HepG2 (cell line): ENCODE results near the gene ETFB. TPM values are rescaled to one million over a fixed set of nuclear protein-coding genes. Genes with fewer than 3 reads are reported as not detected.

ENCODE experiments used
- AHR ChIP-seq: IDR thresholded peaks from 2 replicates; pipeline ENCODE4 v1.6.1; 2018; ENCODE audit warnings: missing genetic modification reagents, missing compliant biosample characterization
- AKAP8 ChIP-seq: sonication (generic); formaldehyde crosslinking; IDR thresholded peaks from 2 replicates; pipeline ENCODE4 v1.5.1; 2020; ENCODE audit warnings: mild to moderate bottlenecking, missing genetic modification reagents
- FOSL2 ChIP-seq: sonication (generic); formaldehyde crosslinking; IDR thresholded peaks from 2 replicates; pipeline ENCODE4 v1.4.0; 2020; ENCODE audit warnings: missing genetic modification reagents
- FOXM1 ChIP-seq: sonication (generic); formaldehyde crosslinking; IDR thresholded peaks from 2 replicates; pipeline ENCODE4 v1.5.0; 2020; ENCODE audit warnings: missing genetic modification reagents
- HMG20B ChIP-seq: conservative IDR thresholded peaks from 2 replicates; pipeline ENCODE4 v1.6.1; 2016; ENCODE audit warnings: missing genetic modification reagents, missing compliant biosample characterization
- HNF4A ChIP-seq: sonication (generic); formaldehyde crosslinking; IDR thresholded peaks from 2 replicates; pipeline ENCODE4 v1.4.0; 2020; ENCODE audit warnings: missing genetic modification reagents
- JUNB ChIP-seq: sonication (generic); formaldehyde crosslinking; IDR thresholded peaks from 2 replicates; pipeline ENCODE4 v1.8.0; 2022; ENCODE audit warnings: missing genetic modification reagents, mild to moderate bottlenecking, borderline replicate concordance
- KDM5A ChIP-seq: fragments of 200-600 bp; sonication (generic); IDR thresholded peaks from 2 replicates; pipeline ENCODE4 v1.7.0; 2018; ENCODE audit warnings: antibody characterized with exemption, mild to moderate bottlenecking, low read length, borderline replicate concordance
- MED13 ChIP-seq: sonication (generic); formaldehyde crosslinking; IDR thresholded peaks from 2 replicates; pipeline ENCODE4 v1.5.0; 2020; ENCODE audit warnings: missing genetic modification reagents
- MIER3 ChIP-seq: IDR thresholded peaks from 2 replicates; pipeline ENCODE4 v1.6.1; 2016; ENCODE audit warnings: missing compliant biosample characterization, borderline replicate concordance
- NBN ChIP-seq: fragments of 450-650 bp; conservative IDR thresholded peaks from 2 replicates; pipeline ENCODE4 v1.6.1; 2017
- RARG ChIP-seq: sonication (generic); formaldehyde crosslinking; IDR thresholded peaks from 2 replicates; pipeline ENCODE4 v1.4.0; 2020; ENCODE audit warnings: low read depth, mild to moderate bottlenecking, missing genetic modification reagents
- SALL2 ChIP-seq: sonication (generic); formaldehyde crosslinking; IDR thresholded peaks from 2 replicates; pipeline ENCODE4 v1.8.1; 2023; ENCODE audit warnings: mild to moderate bottlenecking, missing genetic modification reagents, inconsistent platforms
- SATB2 ChIP-seq: sonication (generic); formaldehyde crosslinking; IDR thresholded peaks from 2 replicates; pipeline ENCODE4 v1.5.0; 2020; ENCODE audit warnings: missing genetic modification reagents
- SP2 ChIP-seq: sonication (generic); formaldehyde crosslinking; IDR thresholded peaks from 2 replicates; pipeline ENCODE4 v1.5.1; 2020; ENCODE audit warnings: mild to moderate bottlenecking, missing genetic modification reagents
- SP5 ChIP-seq: IDR thresholded peaks from 2 replicates; pipeline ENCODE4 v1.6.1; 2016; ENCODE audit warnings: low read depth, borderline replicate concordance
- SRSF1 ChIP-seq: fragments of 200-400 bp; formaldehyde crosslinking; optimal IDR thresholded peaks from 2 replicates; pipeline ENCODE3; 2017; ENCODE audit warnings: mild to moderate bottlenecking, low read depth, low read length, moderate library complexity
- ZBTB38 ChIP-seq: sonication (generic); formaldehyde crosslinking; IDR thresholded peaks from 2 replicates; pipeline ENCODE4 v1.5.1; 2020; ENCODE audit warnings: mild to moderate bottlenecking, missing genetic modification reagents
- ZNF136 ChIP-seq: sonication (generic); formaldehyde crosslinking; IDR thresholded peaks from 2 replicates; pipeline ENCODE4 v1.8.1; 2022; ENCODE audit warnings: low read depth, mild to moderate bottlenecking, moderate library complexity, missing genetic modification reagents
- ZNF143 ChIP-seq: sonication (generic); formaldehyde crosslinking; IDR thresholded peaks from 2 replicates; pipeline ENCODE4 v1.4.0; 2020; ENCODE audit warnings: missing genetic modification reagents
- ZNF225 ChIP-seq: sonication (generic); formaldehyde crosslinking; IDR thresholded peaks from 2 replicates; pipeline ENCODE4 v1.4.0; 2020; ENCODE audit warnings: mild to moderate bottlenecking, missing genetic modification reagents
- ZNF367 ChIP-seq: sonication (generic); formaldehyde crosslinking; IDR thresholded peaks from 2 replicates; pipeline ENCODE4 v1.4.0; 2020; ENCODE audit warnings: missing genetic modification reagents, borderline replicate concordance
- ZNF431 ChIP-seq: sonication (generic); formaldehyde crosslinking; IDR thresholded peaks from 2 replicates; pipeline ENCODE4 v1.9.0; 2022; ENCODE audit warnings: missing genetic modification reagents, low read depth, mild to moderate bottlenecking, borderline replicate concordance
- ZNF441 ChIP-seq: sonication (generic); formaldehyde crosslinking; IDR thresholded peaks from 2 replicates; pipeline ENCODE4 v1.7.0; 2021; ENCODE audit warnings: missing genetic modification reagents, borderline replicate concordance
- ZNF501 ChIP-seq: sonication (generic); formaldehyde crosslinking; IDR thresholded peaks from 2 replicates; pipeline ENCODE4 v1.5.1; 2020; ENCODE audit warnings: mild to moderate bottlenecking, moderate library complexity, missing genetic modification reagents
- ZNF530 ChIP-seq: sonication (generic); formaldehyde crosslinking; IDR thresholded peaks from 2 replicates; pipeline ENCODE4 v1.5.0; 2020; ENCODE audit warnings: low read depth, mild to moderate bottlenecking, missing genetic modification reagents
- ZNF674 ChIP-seq: sonication (generic); formaldehyde crosslinking; IDR thresholded peaks from 2 replicates; pipeline ENCODE4 v1.5.0; 2020; ENCODE audit warnings: low read depth, mild to moderate bottlenecking, missing genetic modification reagents
- ZNF704 ChIP-seq: sonication (generic); formaldehyde crosslinking; IDR thresholded peaks from 2 replicates; pipeline ENCODE4 v1.8.1; 2023; ENCODE audit warnings: mild to moderate bottlenecking, inconsistent platforms, moderate library complexity, missing genetic modification reagents, borderline replicate concordance
- ZNF724P ChIP-seq: sonication (generic); formaldehyde crosslinking; IDR thresholded peaks from 2 replicates; pipeline ENCODE4 v1.8.0; 2022; ENCODE audit warnings: missing genetic modification reagents, borderline replicate concordance
- ZNF740 ChIP-seq: sonication (generic); formaldehyde crosslinking; IDR thresholded peaks from 2 replicates; pipeline ENCODE4 v1.4.0; 2020; ENCODE audit warnings: missing genetic modification reagents
- ZNF775 ChIP-seq: sonication (generic); formaldehyde crosslinking; IDR thresholded peaks from 2 replicates; pipeline ENCODE4 v1.4.0; 2020; ENCODE audit warnings: missing genetic modification reagents, mild to moderate bottlenecking, moderate library complexity, borderline replicate concordance
- ZSCAN12 ChIP-seq: sonication (generic); formaldehyde crosslinking; IDR thresholded peaks from 2 replicates; pipeline ENCODE4 v1.9.0; 2021; ENCODE audit warnings: mild to moderate bottlenecking, missing genetic modification reagents
- polyA plus RNA-seq, 8 experiments: library from polyadenylated mRNA; depleted of rRNA in 3 of 8; stranded (reverse) in 7 of 8; unstranded in 1 of 8; fragments of >200 nt; fragmentation: Illumina TruSeq in 4 of 8; extraction: Trizol in 4 of 8; gene quantifications; 2 replicates each; pipeline versions ENCODE4 v1.2.1 to v1.2.3, GENCODE V29; 2011 to 2016; ENCODE audit warnings: low read depth in 4 of 8, missing spikeins in 1 of 8, mixed read lengths in 1 of 8; ENCODE audit not compliant: insufficient read depth in 1 of 8
- total RNA-seq, 5 experiments: library from RNA; depleted of rRNA; stranded (reverse); fragments of >200 nt; fragmentation: Illumina TruSeq; extraction: Trizol; gene quantifications; 2 replicates each; pipeline ENCODE4 v1.2.3, GENCODE V29; 2016; ENCODE audit warnings: low read depth in 1 of 5

ETFB gene
- total and polyA plus RNA-seq, 2 of the 13 experiments (the other 11 are each of a cell fraction or from before 2014, with no cell fraction given): 678 to 1,314 TPM

- TF ChIP-seq ZNF441 (peak; percentile 84; the same call in 1 of the 2 replicates), ZNF431 (no peak), FOSL2 (CRISPR knock-in tag) (0 out of 2 replicates have a peak, but pooled peaks have one; percentile 4), ZNF136 (CRISPR knock-in tag) (no peak), ZNF143 (no peak), ZNF367 (CRISPR knock-in tag) (no peak), HNF4A (CRISPR knock-in tag) (no peak), ZNF501 (CRISPR knock-in tag) (no peak; the same call in 1 of the 2 replicates), RARG (CRISPR knock-in tag) (no peak), JUNB (CRISPR knock-in tag) (no peak), ZNF775 (CRISPR knock-in tag) (no peak), KDM5A (no peak), ZSCAN12 (CRISPR knock-in tag) (no peak), ZNF530 (no peak), ZNF225 (CRISPR knock-in tag) (no peak), ZNF674 (CRISPR knock-in tag) (no peak), HMG20B (CRISPR knock-in tag) (no peak), ZNF740 (no peak), ZBTB38 (CRISPR knock-in tag) (no peak), NBN (no peak), MED13 (no peak), SP5 (peak; percentile 12; the same call in 1 of the 2 replicates), FOXM1 (no peak), MIER3 (CRISPR knock-in tag) (no peak), ZNF724P (CRISPR knock-in tag) (peak; percentile 72; the same call in 1 of the 2 replicates), SALL2 (CRISPR knock-in tag) (no peak; the same call in 1 of the 2 replicates), SP2 (CRISPR knock-in tag) (peak; percentile 85), SATB2 (no peak), ZNF704 (no peak), AKAP8 (peak; percentile 77), SRSF1 (peak; percentile 28), AHR (CRISPR knock-in tag) (no peak)
Measured at GRCh38 chr19:51366389-51367254, 434 bp upstream of the ETFB start (continued).
